NCI-H345 treated with DMSO at 0.1 percent for 48 hours (cell line): ENCODE measurements around the gene MFF.

Source experiments
- DNase-seq: peaks from one replicate; lab custom pipeline; 2025; ENCODE audit not compliant: unreplicated experiment; lab: John Stamatoyannopoulos, UW

The MFF gene

GRCh38 chr2:227324995-227325838 lies at the start of gene MFF:
Gene MFF, plus strand, starts transcription at chr2:227325251. Its CDS starts 5,415 bp downstream, at chr2:227330666.
- peak; percentile 79 for DNase-seq

- DNase-seq = no peak
Observed at GRCh38 chr2:227280895-227281294, 44.2 kb upstream of the MFF start.

- DNase-seq = no peak
Observed at GRCh38 chr2:227285741-227286236, 39.3 kb upstream of the MFF start.

GRCh38 chr2:227287771-227288170 lies 37.3 kb upstream of the MFF start:
- no peak for DNase-seq

- DNase-seq = no peak
Observed at GRCh38 chr2:227292314-227292713, 32.7 kb upstream of the MFF start.

GRCh38 chr2:227293531-227293930 lies 31.5 kb upstream of the MFF start:
- DNase-seq = no peak

- DNase-seq = peak; percentile 88
Observed at GRCh38 chr2:227295806-227296205, 29.2 kb upstream of the MFF start.

- DNase-seq = no peak
Observed at GRCh38 chr2:227296671-227297405, 28.2 kb upstream of the MFF start.

GRCh38 chr2:227301523-227301922 lies 23.5 kb upstream of the MFF start:
- DNase-seq = no peak

GRCh38 chr2:227308784-227309183 lies 16.3 kb upstream of the MFF start:
- DNase-seq = no peak

GRCh38 chr2:227310756-227311110 lies 14.3 kb upstream of the MFF start:
- DNase-seq = no peak

- DNase-seq = no peak
Observed at GRCh38 chr2:227311861-227312506, 13.1 kb upstream of the MFF start.

GRCh38 chr2:227312579-227312978 lies 12.5 kb upstream of the MFF start:
- no peak for DNase-seq

GRCh38 chr2:227313310-227313709 lies 11.7 kb upstream of the MFF start:
- no peak for DNase-seq

GRCh38 chr2:227317834-227318233 lies 7.2 kb upstream of the MFF start:
- DNase-seq = no peak

- no peak for DNase-seq
Observed at GRCh38 chr2:227320305-227321094, 4.6 kb upstream of the MFF start.

GRCh38 chr2:227322530-227323205 lies 2.4 kb upstream of the MFF start:
- DNase-seq = no peak

- DNase-seq = no peak
Observed at GRCh38 chr2:227323818-227324217, 1.2 kb upstream of the MFF start.

GRCh38 chr2:227324642-227324994 lies 433 bp upstream of the MFF start:
- DNase-seq = no peak

GRCh38 chr2:227325839-227326195 lies 766 bp downstream of the MFF start:
- DNase-seq = no peak

GRCh38 chr2:227326783-227327182 lies 1.7 kb downstream of the MFF start:
- DNase-seq = no peak
